H1 (cell line): Measurements from ENCODE around the gene SHC3. TPM values are rescaled to one million over a fixed set of nuclear protein-coding genes. Genes with fewer than 3 reads are reported as not detected.

Experiments
- CTCF ChIA-PET: fragments of 300-600 bp; sonication (Branson Sonifier 250); formaldehyde crosslinking; loops from one replicate; lab custom pipeline; 2021; ENCODE audit not compliant: partially characterized antibody; lab: Charles Lee
- POLR2A ChIA-PET: fragments of 300-600 bp; sonication (Branson Sonifier 250); formaldehyde crosslinking; loops from one replicate; lab custom pipeline; 2021; ENCODE audit warnings: inconsistent platforms; ENCODE audit not compliant: partially characterized antibody; lab: Charles Lee
- DNase-seq, 2 experiments: peaks; one replicate each; pipeline versions ENCODE4 v3.0.0 to v3.0.0-alpha.2; 2010 to 2022; ENCODE audit warnings: low spot score in 2 of 2, low read depth in 1 of 2, mixed read lengths in 1 of 2
- FAIRE-seq: peaks from 2 replicates; lab custom pipeline; 2011; peaks lifted over from hg19 to GRCh38; lab: Jason Lieb, UNC
- H2AFZ ChIP-seq: 2 replicates; pipeline ENCODE4 v1.8.1; 2012; ENCODE audit warnings: low read length, inconsistent platforms
- H2AK5ac ChIP-seq: 2 replicates; pipeline ENCODE4 v1.6.1; 2013; ENCODE audit warnings: low read depth, low read length
- H2BK120ac ChIP-seq: replicated peaks from 2 replicates; pipeline ENCODE3; 2013; ENCODE audit warnings: low read depth, low read length, inconsistent platforms
- H2BK12ac ChIP-seq: 2 replicates; pipeline ENCODE4 v1.6.1; 2013; ENCODE audit warnings: low read depth, low read length
- H2BK15ac ChIP-seq: 2 replicates; pipeline ENCODE4 v1.6.1; 2013; ENCODE audit warnings: low read length
- H2BK20ac ChIP-seq: 2 replicates; pipeline ENCODE4 v1.6.1; 2013; ENCODE audit warnings: low read length
- H2BK5ac ChIP-seq: 2 replicates; pipeline ENCODE4 v1.6.1; 2013; ENCODE audit warnings: low read depth, low read length
- H3K14ac ChIP-seq: 2 replicates; pipeline ENCODE4 v1.6.1; 2013; ENCODE audit warnings: inconsistent platforms; ENCODE audit not compliant: insufficient read length
- H3K18ac ChIP-seq: 2 replicates; pipeline ENCODE4 v1.6.1; 2013; ENCODE audit warnings: low read length; ENCODE audit errors: extremely low read depth
- H3K23ac ChIP-seq: 2 replicates; pipeline ENCODE4 v1.6.1; 2013; ENCODE audit warnings: inconsistent platforms; ENCODE audit not compliant: insufficient read length
- H3K23me2 ChIP-seq: 2 replicates; pipeline ENCODE4 v1.6.1; 2013; ENCODE audit warnings: low read depth, low read length
- H3K27ac ChIP-seq: 2 replicates; pipeline ENCODE4 v1.6.1; 2011; ENCODE audit warnings: low read depth, low read length, inconsistent platforms
- H3K27me3 ChIP-seq, 4 experiments: replicated peaks in 1 of 4; 1 replicate in 1 of 4; 2 replicates in 3 of 4; pipeline versions ENCODE4 v1.6.1 to v1.8.1; 2011 to 2013; ENCODE audit warnings: low read length in 3 of 4, mild to moderate bottlenecking in 3 of 4, inconsistent platforms in 2 of 4, mixed read lengths in 2 of 4, moderate library complexity in 1 of 4; ENCODE audit not compliant: control insufficient read depth in 3 of 4, insufficient read depth in 3 of 4; ENCODE audit errors: extremely low read depth in 1 of 4
- H3K36me3 ChIP-seq, 4 experiments: 2 replicates each; pipeline versions ENCODE4 v1.6.1 to v1.8.1; 2011 to 2013; ENCODE audit warnings: mild to moderate bottlenecking in 4 of 4, low read length in 3 of 4, moderate library complexity in 2 of 4, control low read depth in 1 of 4, inconsistent platforms in 1 of 4; ENCODE audit not compliant: insufficient read depth in 4 of 4, control insufficient read depth in 2 of 4
- H3K4ac ChIP-seq: replicated peaks from 2 replicates; pipeline ENCODE3; 2013; ENCODE audit warnings: low read length, low read depth, mixed read lengths, inconsistent platforms; ENCODE audit not compliant: insufficient read length
- H3K4me1 ChIP-seq, 4 experiments: replicated peaks in 1 of 4; 1 replicate in 1 of 4; 2 replicates in 3 of 4; pipeline versions ENCODE4 v1.6.1 to v1.8.1; 2011 to 2013; ENCODE audit warnings: low read length in 3 of 4, inconsistent platforms in 2 of 4, mixed read lengths in 1 of 4; ENCODE audit not compliant: insufficient read depth in 4 of 4, control insufficient read depth in 3 of 4
- H3K4me2 ChIP-seq, 2 experiments: 2 replicates each; pipeline versions ENCODE4 v1.6.1 to v1.8.1; 2011 to 2013; ENCODE audit warnings: low read depth in 2 of 2, low read length in 2 of 2, control low read depth in 1 of 2, inconsistent platforms in 1 of 2, mild to moderate bottlenecking in 1 of 2; ENCODE audit not compliant: insufficient read depth in 1 of 2
- H3K4me3 ChIP-seq, 4 experiments: fragments of 200-600, 300-600 bp in 1 of 4; sonication (generic), shearing (Covaris generic), sonication (Bioruptor Twin) in 1 of 4; 2 replicates each; pipeline versions ENCODE4 v1.5.1 to v1.8.1; 2011 to 2016; ENCODE audit warnings: low read length in 4 of 4, low read depth in 3 of 4, control low read depth in 2 of 4, inconsistent platforms in 2 of 4, mild to moderate bottlenecking in 2 of 4, mixed read lengths in 1 of 4, moderate library complexity in 1 of 4; ENCODE audit not compliant: insufficient read depth in 2 of 4; ENCODE audit errors: extremely low read depth in 1 of 4
- H3K56ac ChIP-seq: replicated peaks from 2 replicates; pipeline ENCODE3; 2013; ENCODE audit warnings: low read depth, mild to moderate bottlenecking, mixed read lengths, low read length, inconsistent platforms; ENCODE audit not compliant: insufficient read length
- H3K79me1 ChIP-seq: 2 replicates; pipeline ENCODE4 v1.6.1; 2013; ENCODE audit warnings: low read depth, low read length, control low read depth
- H3K79me2 ChIP-seq, 2 experiments: 2 replicates each; pipeline versions ENCODE4 v1.6.1 to v1.8.1; 2012 to 2013; ENCODE audit warnings: low read length in 2 of 2, mild to moderate bottlenecking in 2 of 2, inconsistent platforms in 1 of 2; ENCODE audit not compliant: insufficient read depth in 2 of 2, control insufficient read depth in 1 of 2
- H3K9ac ChIP-seq, 4 experiments: replicated peaks in 1 of 4; 1 replicate in 1 of 4; 2 replicates in 3 of 4; pipeline versions ENCODE4 v1.6.1 to v1.8.1; 2011 to 2013; ENCODE audit warnings: low read depth in 3 of 4, low read length in 3 of 4, control low read depth in 2 of 4, mild to moderate bottlenecking in 2 of 4, moderate library complexity in 2 of 4, inconsistent platforms in 1 of 4; ENCODE audit errors: extremely low read depth in 1 of 4
- H3K9me3 ChIP-seq, 2 experiments: 2 replicates each; pipeline versions ENCODE4 v1.6.1 to v1.8.1; 2012 to 2013; ENCODE audit warnings: mild to moderate bottlenecking in 2 of 2, moderate library complexity in 2 of 2, control low read depth in 1 of 2, inconsistent platforms in 1 of 2, low read depth in 1 of 2, low read length in 1 of 2, mixed read lengths in 1 of 2; ENCODE audit not compliant: insufficient read depth in 2 of 2
- H4K20me1 ChIP-seq, 2 experiments: replicated peaks in 1 of 2; 2 replicates each; pipeline versions ENCODE3 to v1.8.1; 2011 to 2013; ENCODE audit warnings: inconsistent platforms in 2 of 2, low read length in 2 of 2, mild to moderate bottlenecking in 1 of 2; ENCODE audit not compliant: insufficient read depth in 2 of 2, control insufficient read depth in 1 of 2
- H4K5ac ChIP-seq: 2 replicates; pipeline ENCODE4 v1.6.1; 2013; ENCODE audit warnings: low read length, low read depth, mixed read lengths, inconsistent platforms; ENCODE audit not compliant: insufficient read length
- H4K8ac ChIP-seq: 2 replicates; pipeline ENCODE4 v1.8.0; 2013; ENCODE audit warnings: mild to moderate bottlenecking, moderate library complexity, low read length, inconsistent platforms; ENCODE audit not compliant: insufficient read depth; ENCODE audit errors: extremely low read depth
- H4K91ac ChIP-seq: replicated peaks from 2 replicates; pipeline ENCODE3; 2013; ENCODE audit warnings: low read length, mixed read lengths, inconsistent platforms; ENCODE audit not compliant: insufficient read length
- BRCA1 ChIP-seq: IDR thresholded peaks from 2 replicates; pipeline ENCODE4 v1.6.1; 2012; ENCODE audit warnings: low read depth, low read length, improper control_type of control experiment
- CHD1 ChIP-seq: IDR thresholded peaks from 2 replicates; pipeline ENCODE4 v1.6.1; 2012; ENCODE audit warnings: low read depth, low read length, improper control_type of control experiment
- CHD2 ChIP-seq: IDR thresholded peaks from 2 replicates; pipeline ENCODE4 v1.6.1; 2012; ENCODE audit warnings: low read length, improper control_type of control experiment
- CTBP2 ChIP-seq: IDR thresholded peaks from 2 replicates; pipeline ENCODE4 v1.7.0; 2011; ENCODE audit warnings: borderline replicate concordance, mild to moderate bottlenecking, moderate library complexity, mixed read lengths, low read length; ENCODE audit not compliant: insufficient read depth, insufficient read length
- HDAC6 ChIP-seq: IDR thresholded peaks from one replicate; pipeline ENCODE4 v1.7.1; 2012; ENCODE audit warnings: low read depth, mild to moderate bottlenecking, inconsistent platforms, low read length, moderate library complexity
- JUN ChIP-seq: IDR thresholded peaks from 2 replicates; pipeline ENCODE4 v1.6.1; 2011; ENCODE audit warnings: low read depth, mild to moderate bottlenecking, improper control_type of control experiment, low read length
- KDM1A ChIP-seq: fragments of 200-600, 300-600 bp; sonication (generic); IDR thresholded peaks from 2 replicates; pipeline ENCODE4 v1.7.1; 2016; ENCODE audit warnings: mild to moderate bottlenecking, low read length, borderline replicate concordance
- KDM5A ChIP-seq: fragments of 200-600 bp; IDR thresholded peaks from 2 replicates; pipeline ENCODE4 v1.7.1; 2012; ENCODE audit warnings: mild to moderate bottlenecking, low read length, inconsistent platforms, mixed read lengths
- MAFK ChIP-seq: IDR thresholded peaks from 2 replicates; pipeline ENCODE4 v1.6.1; 2012; ENCODE audit warnings: low read depth, mild to moderate bottlenecking, improper control_type of control experiment, low read length
- POLR2AphosphoS5 ChIP-seq: IDR thresholded peaks from 2 replicates; pipeline ENCODE4 v1.6.1; 2011; ENCODE audit warnings: low read depth, low read length
- RBBP5 ChIP-seq: IDR thresholded peaks from 2 replicates; pipeline ENCODE4 v1.7.1; 2012; ENCODE audit warnings: low read depth, mild to moderate bottlenecking, inconsistent platforms, low read length, moderate library complexity, borderline replicate concordance
- SIN3A ChIP-seq, 2 experiments: IDR thresholded peaks in 1 of 2; conservative IDR thresholded peaks in 1 of 2; 2 replicates each; pipeline ENCODE4 v1.6.1; 2011 to 2012; ENCODE audit warnings: low read length in 2 of 2, improper control_type of control experiment in 1 of 2, low read depth in 1 of 2, mild to moderate bottlenecking in 1 of 2
- SRF ChIP-seq: IDR thresholded peaks from 2 replicates; pipeline ENCODE4 v1.6.1; 2011; ENCODE audit warnings: mild to moderate bottlenecking, low read depth, low read length, moderate library complexity
- TAF1 ChIP-seq: IDR thresholded peaks from 2 replicates; pipeline ENCODE4 v1.6.1; 2011; ENCODE audit warnings: mild to moderate bottlenecking, low read depth, low read length
- TAF7 ChIP-seq: optimal IDR thresholded peaks from 2 replicates; pipeline ENCODE3; 2011; ENCODE audit warnings: low read depth, mild to moderate bottlenecking, inconsistent platforms, low read length, moderate library complexity, borderline replicate concordance
- WGBS, 2 experiments: shearing (Covaris generic) in 1 of 2; methylation state at CpG; one replicate each; pipeline versions ENCODE4 v1.1.6 to v1.1.7; 2013 to 2015; ENCODE audit warnings: low lambda C conversion rate in 2 of 2, mixed read lengths in 2 of 2, inconsistent platforms in 1 of 2, low coverage in 1 of 2, missing lambda C conversion rate in 1 of 2; ENCODE audit not compliant: insufficient replicate concordance in 2 of 2, insufficient coverage in 1 of 2, insufficient read length in 1 of 2; ENCODE audit errors: extremely low coverage in 1 of 2, missing lambda C conversion rate in 1 of 2; 5-methylcytosine and 5-hydroxymethylcytosine counted together
- polyA plus RNA-seq, 7 experiments: library from polyadenylated mRNA; depleted of rRNA in 3 of 7; stranded (reverse) in 5 of 7; unstranded in 2 of 7; fragments of >200 nt in 5 of 7; fragments of 200-250 nt in 2 of 7; gene quantifications; 1 replicate in 5 of 7; 2 replicates in 1 of 7; 4 replicates in 1 of 7; pipeline versions ENCODE4 v1.2.1 to v1.2.3, GENCODE V29; 2011 to 2013; ENCODE audit warnings: missing spikeins in 2 of 7, mixed read lengths in 2 of 7
- total RNA-seq: library from RNA; stranded (reverse); fragmentation: NEBNext Ultra II Directional; extraction: Animal tissue kit (Norgen Biotek cat#: 25700); gene quantifications from 2 replicates; pipeline ENCODE4 v1.2.1, GENCODE V29; 2021

Gene SHC3
- total and polyA plus RNA-seq, 2 of the 8 experiments (the other 6 are each of a cell fraction or from before 2014, with no cell fraction given), result 1.4 to 7.1 TPM

GRCh38 chr9:89172398-89172797, 6.2 kb downstream of the SHC3 start:
- no peak overlapping the region for H2BK12ac ChIP-seq
- no peak overlapping the region for H3K9ac ChIP-seq
- no peak overlapping the region for H3K4me2 ChIP-seq
- H3K4me1 ChIP-seq, result peaks cover 5 to 7% (median 6%) of the 10 kb centered on the region in 4 experiments; a peak in 5 of 7 replicates
- CTCF ChIA-PET, result interaction anchor here (1.2 kb wide), 1 partner anchor 105 kb away, joined by 6 read pairs; no protein-coding TSS in a partner anchor
- H3K23ac ChIP-seq, result no peak overlapping the region
- no peak overlapping the region for H3K56ac ChIP-seq
- no peak overlapping the region; the same call in 1 of the 2 replicates for H2AK5ac ChIP-seq
- no peak for FAIRE-seq
- peaks cover 0 to 6% of the 10 kb centered on the region in 2 experiments; a peak in 3 of 4 replicates for H3K79me2 ChIP-seq
- H3K36me3 ChIP-seq, result no peaks in the 10 kb centered on the region
- POLR2A ChIA-PET, result no interaction called here
- H4K20me1 ChIP-seq, result peaks cover 0 to 8% of the 10 kb centered on the region in 2 experiments
- no peak overlapping the region for H4K8ac ChIP-seq
- H2BK20ac ChIP-seq, result no peak overlapping the region
- no peak overlapping the region for H2BK120ac ChIP-seq
- H4K91ac ChIP-seq, result no peak overlapping the region
- H3K27me3 ChIP-seq, result peaks cover 0 to 13% (median 7%) of the 10 kb centered on the region in 4 experiments; a peak in 5 of 7 replicates
- no peak overlapping the region for H3K4ac ChIP-seq
- H3K27ac ChIP-seq, result no peak overlapping the region
- H3K79me1 ChIP-seq, result peaks cover 2% of the 10 kb centered on the region; the same call in 1 of the 2 replicates
- peaks cover 4% of the 10 kb centered on the region; the same call in 1 of the 2 replicates for H3K23me2 ChIP-seq
- H2BK15ac ChIP-seq, result no peak overlapping the region
- 92% methylated on average over 2 of the region's 2 CpGs; no CpG with 5 or more reads in 1 of the 2 experiments for WGBS, 2 experiments
- DNase-seq, result no peak
- H3K4me3 ChIP-seq, result no peak overlapping the region
- H2AFZ ChIP-seq, result no peak overlapping the region
- no peaks in the 10 kb centered on the region for H3K9me3 ChIP-seq
- H4K5ac ChIP-seq, result no peak overlapping the region
- no peak overlapping the region for H2BK5ac ChIP-seq
- H3K18ac ChIP-seq, result no peak overlapping the region
- no peak overlapping the region for H3K14ac ChIP-seq
- TF ChIP-seq HDAC6 (no peak), TAF1 (no peak), KDM1A (no peak), SRF (no peak), CHD2 (no peak), RBBP5 (no peak), CTBP2 (no peak), MAFK (no peak), KDM5A (no peak), POLR2AphosphoS5 (no peak), BRCA1 (no peak), JUN (no peak), SIN3A (conservative IDR thresholded peaks at IDR 0.05 in 1 of 2, IDR thresholded peaks at IDR 0.05 in 1 of 2; ENCODE audit: low read depth in 1 of 2, low read length in 2 of 2) (no peak), CHD1 (no peak), TAF7 (no peak)
